GM18868 (cell line): Measurements from ENCODE around the gene CHSY3.

Experiments
- ATAC-seq: cut with Tn5 transposase; IDR thresholded peaks from one replicate; pipeline ENCODE4 v1.9.1; 2021; ENCODE audit warnings: mild to moderate bottlenecking, moderate library complexity; ENCODE audit not compliant: unreplicated experiment

The CHSY3 gene

GRCh38 chr5:129945028-129945427 is 40.8 kb downstream of the CHSY3 start:
- ATAC-seq = no peak

- ATAC-seq = no peak
These were observed 41.6 kb downstream of the CHSY3 start for GRCh38 chr5:129945774-129946270.

- no peak for ATAC-seq
These were observed 46.8 kb downstream of the CHSY3 start for GRCh38 chr5:129951039-129951438.

GRCh38 chr5:129958581-129958980 is 54.3 kb downstream of the CHSY3 start:
- no peak for ATAC-seq

- no peak for ATAC-seq
These were observed 56.6 kb downstream of the CHSY3 start for GRCh38 chr5:129960831-129961230.

GRCh38 chr5:129962506-129962905 is 58.2 kb downstream of the CHSY3 start:
- ATAC-seq = no peak

GRCh38 chr5:129963359-129963758 is 59.1 kb downstream of the CHSY3 start:
- ATAC-seq = no peak

GRCh38 chr5:129966071-129966470 is 61.8 kb downstream of the CHSY3 start:
- no peak for ATAC-seq

GRCh38 chr5:129971714-129972113 is 67.4 kb downstream of the CHSY3 start:
- ATAC-seq = no peak

- ATAC-seq = no peak
These were observed 68.3 kb downstream of the CHSY3 start for GRCh38 chr5:129972465-129973141.

- no peak for ATAC-seq
These were observed 69.6 kb downstream of the CHSY3 start for GRCh38 chr5:129973716-129974426.

- no peak for ATAC-seq
These were observed 73.5 kb downstream of the CHSY3 start for GRCh38 chr5:129977810-129978209.

- no peak for ATAC-seq
These were observed 74.0 kb downstream of the CHSY3 start for GRCh38 chr5:129978270-129978669.

GRCh38 chr5:129988453-129988852 is 84.2 kb downstream of the CHSY3 start:
- ATAC-seq = no peak

- ATAC-seq = no peak
These were observed 87.5 kb downstream of the CHSY3 start for GRCh38 chr5:129991780-129992179.

GRCh38 chr5:129996896-129997295 is 92.6 kb downstream of the CHSY3 start:
- no peak for ATAC-seq

- ATAC-seq = no peak
These were observed 96.2 kb downstream of the CHSY3 start for GRCh38 chr5:130000460-130000859.

- ATAC-seq = no peak
These were observed 97.9 kb downstream of the CHSY3 start for GRCh38 chr5:130002183-130002582.

GRCh38 chr5:130002876-130003275 is 98.6 kb downstream of the CHSY3 start:
- ATAC-seq = no peak

GRCh38 chr5:130011986-130012385 is 107.7 kb downstream of the CHSY3 start:
- no peak for ATAC-seq

- no peak for ATAC-seq
These were observed 112.9 kb downstream of the CHSY3 start for GRCh38 chr5:130017173-130017572.

GRCh38 chr5:130018641-130019040 is 114.4 kb downstream of the CHSY3 start:
- ATAC-seq = no peak
